Uterus (tissue), 2 donors: ENCODE data around the gene PRR30.

Source experiments
- POLR2A ChIP-seq, 2 donors: fragments of 450-650 bp; IDR thresholded peaks; one replicate each; pipeline ENCODE4 v1.6.1; 2016; ENCODE audit warnings: antibody characterized with exemption in 2 of 2, mild to moderate bottlenecking in 1 of 2, moderate library complexity in 1 of 2
- TF ChIP-seq, protein P1 (sequence below), 4 experiments: fragments of 200-600 bp in 2 of 4; fragments of 450-650 bp in 2 of 4; sonication (generic) in 2 of 4; IDR thresholded peaks; one replicate each; pipeline ENCODE4 v1.5.1; 2016 to 2019; ENCODE audit warnings: antibody characterized with exemption in 4 of 4, mild to moderate bottlenecking in 2 of 4, moderate library complexity in 1 of 4

GRCh38 chr2:27158468-27158867 is 19.3 kb upstream of the PRR30 start:
- no peak for TF ChIP-seq POLR2A (IDR thresholded peaks at IDR 0.05)
- TF ChIP-seq, protein P1, sequence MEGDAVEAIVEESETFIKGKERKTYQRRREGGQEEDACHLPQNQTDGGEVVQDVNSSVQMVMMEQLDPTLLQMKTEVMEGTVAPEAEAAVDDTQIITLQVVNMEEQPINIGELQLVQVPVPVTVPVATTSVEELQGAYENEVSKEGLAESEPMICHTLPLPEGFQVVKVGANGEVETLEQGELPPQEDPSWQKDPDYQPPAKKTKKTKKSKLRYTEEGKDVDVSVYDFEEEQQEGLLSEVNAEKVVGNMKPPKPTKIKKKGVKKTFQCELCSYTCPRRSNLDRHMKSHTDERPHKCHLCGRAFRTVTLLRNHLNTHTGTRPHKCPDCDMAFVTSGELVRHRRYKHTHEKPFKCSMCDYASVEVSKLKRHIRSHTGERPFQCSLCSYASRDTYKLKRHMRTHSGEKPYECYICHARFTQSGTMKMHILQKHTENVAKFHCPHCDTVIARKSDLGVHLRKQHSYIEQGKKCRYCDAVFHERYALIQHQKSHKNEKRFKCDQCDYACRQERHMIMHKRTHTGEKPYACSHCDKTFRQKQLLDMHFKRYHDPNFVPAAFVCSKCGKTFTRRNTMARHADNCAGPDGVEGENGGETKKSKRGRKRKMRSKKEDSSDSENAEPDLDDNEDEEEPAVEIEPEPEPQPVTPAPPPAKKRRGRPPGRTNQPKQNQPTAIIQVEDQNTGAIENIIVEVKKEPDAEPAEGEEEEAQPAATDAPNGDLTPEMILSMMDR (IDR thresholded peaks at IDR 0.05), result no peak
